HepG2 (cell line): ENCODE results near the gene MAML1. TPM values are rescaled to one million over a fixed set of nuclear protein-coding genes. Genes with fewer than 3 reads are reported as not detected.

Experiments
- AKNA ChIP-seq: sonication (generic); formaldehyde crosslinking; IDR thresholded peaks from 2 replicates; pipeline ENCODE4 v1.4.0; 2020; ENCODE audit warnings: missing genetic modification reagents, borderline replicate concordance
- CSRNP1 ChIP-seq: sonication (generic); formaldehyde crosslinking; IDR thresholded peaks from 2 replicates; pipeline ENCODE4 v1.8.1; 2023; ENCODE audit warnings: mild to moderate bottlenecking, missing genetic modification reagents
- ETV5 ChIP-seq: IDR thresholded peaks from 2 replicates; pipeline ENCODE4 v1.6.1; 2018; ENCODE audit warnings: missing biosample characterization, missing genetic modification reagents, inconsistent platforms, borderline replicate concordance
- GATA4 ChIP-seq: sonication (generic); IDR thresholded peaks from 2 replicates; pipeline ENCODE4 v1.6.1; 2016; ENCODE audit warnings: antibody characterized with exemption, low read depth, borderline replicate concordance
- GLMP ChIP-seq: sonication (generic); formaldehyde crosslinking; IDR thresholded peaks from 2 replicates; pipeline ENCODE4 v1.9.0; 2021; ENCODE audit warnings: missing genetic modification reagents, mild to moderate bottlenecking, borderline replicate concordance
- HNF4G ChIP-seq, 2 experiments: sonication (generic) in 1 of 2; formaldehyde crosslinking in 1 of 2; IDR thresholded peaks; 2 replicates each; pipeline versions ENCODE4 v1.4.0 to v1.6.1; 2011 to 2020; ENCODE audit warnings: borderline replicate concordance in 2 of 2, low read depth in 2 of 2, mild to moderate bottlenecking in 2 of 2, low read length in 1 of 2, missing genetic modification reagents in 1 of 2, moderate library complexity in 1 of 2
- IRX3 ChIP-seq: sonication (generic); formaldehyde crosslinking; IDR thresholded peaks from 2 replicates; pipeline ENCODE4 v1.8.1; 2023; ENCODE audit warnings: mild to moderate bottlenecking, low read depth, missing genetic modification reagents, borderline replicate concordance
- NKX3-1 ChIP-seq: sonication (generic); formaldehyde crosslinking; IDR thresholded peaks from 2 replicates; pipeline ENCODE4 v1.5.0; 2020; ENCODE audit warnings: missing genetic modification reagents
- RORA ChIP-seq: sonication (generic); formaldehyde crosslinking; IDR thresholded peaks from 2 replicates; pipeline ENCODE4 v1.5.0; 2020; ENCODE audit warnings: mild to moderate bottlenecking, missing genetic modification reagents, moderate library complexity
- SYNCRIP ChIP-seq: fragments of 200-400 bp; formaldehyde crosslinking; IDR thresholded peaks from 2 replicates; pipeline ENCODE4 v1.6.1; 2018; ENCODE audit warnings: mild to moderate bottlenecking, low read depth, low read length; ENCODE audit not compliant: insufficient read depth
- TGIF2 ChIP-seq: IDR thresholded peaks from 2 replicates; pipeline ENCODE4 v1.6.1; 2016; ENCODE audit warnings: control low read depth, missing compliant biosample characterization
- THAP7 ChIP-seq: sonication (generic); formaldehyde crosslinking; IDR thresholded peaks from 2 replicates; pipeline ENCODE4 v1.8.1; 2023; ENCODE audit warnings: mild to moderate bottlenecking, missing genetic modification reagents
- ZNF280B ChIP-seq: sonication (generic); formaldehyde crosslinking; IDR thresholded peaks from 2 replicates; pipeline ENCODE4 v1.5.0; 2020; ENCODE audit warnings: missing genetic modification reagents, mild to moderate bottlenecking, borderline replicate concordance
- ZNF33B ChIP-seq: sonication (generic); formaldehyde crosslinking; IDR thresholded peaks from 2 replicates; pipeline ENCODE4 v1.5.1; 2020; ENCODE audit warnings: mild to moderate bottlenecking, missing genetic modification reagents
- ZNF468 ChIP-seq: sonication (generic); formaldehyde crosslinking; IDR thresholded peaks from 2 replicates; pipeline ENCODE4 v1.8.0; 2022; ENCODE audit warnings: mild to moderate bottlenecking, moderate library complexity, missing genetic modification reagents
- ZNF577 ChIP-seq: sonication (generic); formaldehyde crosslinking; IDR thresholded peaks from 2 replicates; pipeline ENCODE4 v1.4.0; 2020; ENCODE audit warnings: mild to moderate bottlenecking, low read depth, missing genetic modification reagents, borderline replicate concordance
- ZZZ3 ChIP-seq: sonication (generic); formaldehyde crosslinking; IDR thresholded peaks from 2 replicates; pipeline ENCODE4 v1.4.0; 2020; ENCODE audit warnings: missing genetic modification reagents, mild to moderate bottlenecking, borderline replicate concordance
- polyA plus RNA-seq, 8 experiments: library from polyadenylated mRNA; depleted of rRNA in 3 of 8; stranded (reverse) in 7 of 8; unstranded in 1 of 8; fragments of >200 nt; fragmentation: Illumina TruSeq in 4 of 8; extraction: Trizol in 4 of 8; gene quantifications; 2 replicates each; pipeline versions ENCODE4 v1.2.1 to v1.2.3, GENCODE V29; 2011 to 2016; ENCODE audit warnings: low read depth in 4 of 8, missing spikeins in 1 of 8, mixed read lengths in 1 of 8; ENCODE audit not compliant: insufficient read depth in 1 of 8
- total RNA-seq, 5 experiments: library from RNA; depleted of rRNA; stranded (reverse); fragments of >200 nt; fragmentation: Illumina TruSeq; extraction: Trizol; gene quantifications; 2 replicates each; pipeline ENCODE4 v1.2.3, GENCODE V29; 2016; ENCODE audit warnings: low read depth in 1 of 5

Gene MAML1
- total and polyA plus RNA-seq, 2 of the 13 experiments (the other 11 are each of a cell fraction or from before 2014, with no cell fraction given), result 10.0 to 10.8 TPM

GRCh38 chr5:179820483-179821297, 88.1 kb downstream of the MAML1 start, which contains the start of gene SQSTM1 (continued):
- TF ChIP-seq AKNA (no peak), ZNF280B (peak; percentile 16; the same call in 1 of the 2 replicates), ETV5 (peak; percentile 27; the same call in 1 of the 2 replicates), ZNF577 (no peak), RORA (no peak), NKX3-1 (CRISPR knock-in tag) (peak; percentile 58; the same call in 1 of the 2 replicates), ZZZ3 (CRISPR knock-in tag) (no peak), GATA4 (peak; percentile 86), HNF4G (IDR thresholded peaks at IDR 0.05; ENCODE audit: borderline replicate concordance, low read depth, low read length) (peak; percentile 56; the same call in 1 of the 2 replicates), HNF4G (CRISPR knock-in tag; IDR thresholded peaks at IDR 0.05; ENCODE audit: borderline replicate concordance, low read depth) (no peak), GLMP (CRISPR knock-in tag) (peak; percentile 45; the same call in 1 of the 2 replicates), CSRNP1 (CRISPR knock-in tag) (no peak), TGIF2 (peak; percentile 64; the same call in 1 of the 2 replicates), ZNF468 (CRISPR knock-in tag) (no peak), IRX3 (CRISPR knock-in tag) (no peak), SYNCRIP (no peak), ZNF33B (CRISPR knock-in tag) (0 out of 2 replicates have a peak, but pooled peaks have one; percentile 3), THAP7 (CRISPR knock-in tag) (no peak)
